ENCODE data around the gene POTEE.

DNA sequence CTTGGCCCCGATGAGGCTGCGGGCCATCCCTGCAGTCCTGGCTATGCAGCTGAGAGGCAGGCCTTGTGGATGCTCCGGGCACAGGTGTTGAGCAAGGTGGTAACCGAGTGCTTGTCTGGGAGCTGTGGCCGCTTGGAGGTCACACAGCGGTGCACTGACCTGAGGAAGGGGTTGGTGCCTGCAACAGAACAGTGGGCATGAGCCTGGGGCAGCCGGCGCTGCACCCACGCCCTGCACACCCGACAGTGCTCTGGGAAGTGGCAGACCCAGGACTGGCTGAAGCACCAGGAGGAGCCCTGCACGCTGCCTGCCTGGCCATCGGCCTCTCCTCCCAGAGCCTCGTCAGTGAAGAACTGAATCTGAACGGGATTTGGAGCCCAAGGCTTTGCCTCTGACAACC lies 8.2 kb upstream of the POTEE start:
- TF ChIP-seq POLR2AphosphoS5 (IDR thresholded peaks at IDR 0.05; ENCODE audit: low read depth, low read length): no peak
- no peak for TF ChIP-seq POLR2A (IDR thresholded peaks at IDR 0.05; ENCODE audit: low read depth, low read length)

Data from GM12892 (cell line).